ENCODE measurements around the gene PPM1H.

- TF ChIP-seq EZH2 (IDR thresholded peaks at IDR 0.05), result no peak
- TF ChIP-seq POLR2AphosphoS5 (IDR thresholded peaks at IDR 0.05; ENCODE audit: borderline replicate concordance, low read depth, low read length), result peak; percentile 89
- peak; percentile 46 for TF ChIP-seq FOXP2 (optimal IDR thresholded peaks at IDR 0.05; ENCODE audit: control extremely low read depth, extremely low read length, insufficient read depth)
Observed at GRCh38 chr12:62602255-62603060, 332.5 kb downstream of the PPM1H start.

Data from SK-N-MC (cell line).